Loucy (cell line): ENCODE measurements around the gene KCNN3.

Experiments
- H2AFZ ChIP-seq: fragments of 200-600 bp; sonication (generic); 2 replicates; pipeline ENCODE4 v1.6.0; 2016; ENCODE audit warnings: antibody characterized with exemption, mild to moderate bottlenecking, low read length, moderate library complexity
- H3F3A ChIP-seq: fragments of 200-600 bp; 2 replicates; pipeline ENCODE4 v1.6.0; 2016; ENCODE audit warnings: antibody characterized with exemption, low read depth, mild to moderate bottlenecking
- H3K27me3 ChIP-seq: fragments of 200-600 bp; sonication (generic); 2 replicates; pipeline ENCODE4 v1.6.1; 2014; ENCODE audit warnings: low read length, mild to moderate bottlenecking; ENCODE audit not compliant: insufficient read depth, poor library complexity, severe bottlenecking
- H3K36me3 ChIP-seq: fragments of 200-600 bp; sonication (generic); 2 replicates; pipeline ENCODE4 v1.6.1; 2016; ENCODE audit warnings: low read length; ENCODE audit not compliant: insufficient read depth
- H3K4me1 ChIP-seq: fragments of 200-600 bp; sonication (generic); 2 replicates; pipeline ENCODE4 v1.5.1; 2014; ENCODE audit warnings: low read length, mild to moderate bottlenecking; ENCODE audit not compliant: insufficient read depth, poor library complexity, severe bottlenecking
- H3K4me2 ChIP-seq: fragments of 200-600 bp; sonication (generic); 2 replicates; pipeline ENCODE4 v1.6.0; 2014; ENCODE audit warnings: antibody characterized with exemption, low read length, low read depth, mild to moderate bottlenecking; ENCODE audit not compliant: poor library complexity, severe bottlenecking
- H3K4me3 ChIP-seq: fragments of 200-600 bp; sonication (generic); 2 replicates; pipeline ENCODE4 v1.5.1; 2014; ENCODE audit warnings: low read length, mild to moderate bottlenecking, mixed read lengths; ENCODE audit not compliant: poor library complexity, severe bottlenecking
- H3K79me2 ChIP-seq: fragments of 200-600 bp; sonication (generic); 2 replicates; pipeline ENCODE4 v1.6.1; 2014; ENCODE audit warnings: low read length; ENCODE audit not compliant: insufficient read depth
- H3K9ac ChIP-seq: fragments of 200-600 bp; sonication (generic); 2 replicates; pipeline ENCODE4 v1.6.0; 2014; ENCODE audit warnings: mild to moderate bottlenecking, low read depth, low read length, moderate library complexity; ENCODE audit not compliant: poor library complexity, severe bottlenecking
- H3K9me2 ChIP-seq: fragments of 200-600 bp; sonication (generic); replicated peaks from 2 replicates; pipeline ENCODE4 v1.6.1; 2016; ENCODE audit warnings: low read depth, low read length, mixed read lengths
- H3K9me3 ChIP-seq: fragments of 200-600 bp; sonication (generic); 2 replicates; pipeline ENCODE4 v1.6.1; 2014; ENCODE audit warnings: mild to moderate bottlenecking, antibody characterized with exemption, low read length, low read depth; ENCODE audit not compliant: insufficient read depth
- H4K20me1 ChIP-seq: fragments of 200-600 bp; sonication (generic); 2 replicates; pipeline ENCODE4 v1.6.0; 2014; ENCODE audit warnings: antibody characterized with exemption, low read length, mild to moderate bottlenecking; ENCODE audit not compliant: insufficient read depth, poor library complexity, severe bottlenecking
- CTCF ChIP-seq: fragments of 200-600 bp; sonication (generic); conservative IDR thresholded peaks from 2 replicates; pipeline ENCODE4 v1.5.1; 2014; ENCODE audit warnings: mild to moderate bottlenecking, antibody characterized with exemption, low read length
- EZH2phosphoT487 ChIP-seq: fragments of 200-600 bp; IDR thresholded peaks from 2 replicates; pipeline ENCODE4 v1.6.1; 2018; ENCODE audit warnings: antibody characterized with exemption, mild to moderate bottlenecking, moderate library complexity, borderline replicate concordance

The KCNN3 gene

DNA sequence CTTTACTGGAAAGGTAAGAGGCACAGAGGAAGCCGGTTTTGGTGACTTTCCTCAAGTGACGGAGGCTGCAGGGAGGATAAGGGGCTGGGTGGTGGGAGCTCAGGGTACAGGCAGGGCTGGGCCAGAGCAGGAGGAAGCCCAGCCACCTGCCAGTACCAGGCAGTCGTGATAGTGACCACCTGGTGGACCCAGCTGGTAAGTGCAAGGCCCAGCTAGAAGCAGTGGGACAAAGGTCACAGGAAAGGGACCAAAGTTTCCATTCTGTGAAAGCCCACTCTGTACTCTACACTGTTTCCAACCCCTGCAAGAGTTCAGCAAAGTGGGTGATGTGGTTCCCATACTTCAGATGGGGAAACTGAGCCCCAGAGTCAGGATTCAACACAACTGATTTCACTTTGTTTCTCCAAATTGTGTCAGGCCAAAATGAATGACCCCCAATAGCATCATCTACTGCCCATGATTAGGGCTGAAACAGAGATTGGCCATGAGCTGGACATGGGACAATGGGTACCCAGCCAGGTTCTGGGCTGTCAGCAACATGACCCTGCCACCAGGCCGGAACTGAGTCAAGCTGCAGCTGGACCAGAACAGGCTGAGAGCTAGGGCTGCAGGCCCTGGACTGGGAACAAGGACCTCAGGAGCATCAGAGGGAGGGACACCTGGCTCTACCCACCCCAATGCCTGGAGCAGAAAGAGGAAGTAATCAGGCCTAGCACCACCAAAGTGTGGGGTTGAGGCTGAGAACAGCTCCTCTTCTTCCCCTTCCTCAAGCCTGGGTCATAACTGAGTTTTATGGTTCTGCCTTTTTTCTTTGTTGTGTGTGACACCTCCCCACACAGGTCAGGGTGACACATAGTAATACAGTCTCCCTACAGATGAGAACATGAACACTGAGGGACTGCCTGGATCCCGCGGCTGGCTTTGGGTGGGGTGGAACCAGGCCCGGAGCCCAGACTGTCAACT, 50.2 kb downstream of the KCNN3 start:
- H3K36me3 ChIP-seq = no peaks in the 10 kb centered on the region
- H3K4me1 ChIP-seq = peaks cover 18% of the 10 kb centered on the region
- no peak overlapping the region for H3K4me3 ChIP-seq
- no peak overlapping the region for H3K4me2 ChIP-seq
- no peak overlapping the region for H3K9ac ChIP-seq
- 0 out of 2 replicates have a peak overlapping the region, but pooled peaks have one; percentile 14 for H2AFZ ChIP-seq
- H3K9me3 ChIP-seq = no peaks in the 10 kb centered on the region
- H4K20me1 ChIP-seq = no peaks in the 10 kb centered on the region
- no peaks in the 10 kb centered on the region for H3K27me3 ChIP-seq
- no peaks in the 10 kb centered on the region for H3K9me2 ChIP-seq
- H3K79me2 ChIP-seq = no peaks in the 10 kb centered on the region
- TF ChIP-seq EZH2phosphoT487 = no peak
- peak; percentile 63 for TF ChIP-seq CTCF
- no peaks in the 10 kb centered on the region for H3F3A ChIP-seq

GRCh38 chr1:154818911-154819310, 51.2 kb downstream of the KCNN3 start:
- no peaks in the 10 kb centered on the region for H3K79me2 ChIP-seq
- H3F3A ChIP-seq = no peaks in the 10 kb centered on the region
- no peaks in the 10 kb centered on the region for H3K27me3 ChIP-seq
- H3K9me3 ChIP-seq = no peaks in the 10 kb centered on the region
- no peak overlapping the region for H2AFZ ChIP-seq
- no peak overlapping the region for H3K4me3 ChIP-seq
- no peaks in the 10 kb centered on the region for H3K36me3 ChIP-seq
- H4K20me1 ChIP-seq = no peaks in the 10 kb centered on the region
- H3K9ac ChIP-seq = no peak overlapping the region
- TF ChIP-seq EZH2phosphoT487 (no peak), CTCF (no peak)
- H3K4me2 ChIP-seq = no peak overlapping the region
- H3K4me1 ChIP-seq = peaks cover 18% of the 10 kb centered on the region
- H3K9me2 ChIP-seq = no peaks in the 10 kb centered on the region

DNA sequence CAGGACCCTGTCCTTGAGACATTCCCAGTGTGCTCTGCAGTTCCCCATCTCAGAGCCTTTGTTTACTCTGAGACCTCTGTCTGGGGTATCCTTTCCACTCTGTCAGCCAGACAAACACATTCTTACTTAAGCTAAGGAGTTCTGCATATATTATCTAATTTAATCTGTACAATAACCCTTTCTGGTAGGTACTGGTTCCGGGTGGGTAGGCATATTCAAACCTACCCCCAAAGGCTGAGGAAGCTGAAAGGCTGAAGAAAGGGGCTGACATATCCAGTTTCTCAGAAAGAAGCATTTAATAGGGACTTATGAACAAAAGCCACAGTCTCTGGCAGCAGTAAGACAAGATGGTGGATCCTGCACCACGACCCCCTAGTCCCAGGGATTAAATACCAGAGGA, 53.1 kb downstream of the KCNN3 start:
- Histone ChIP-seq H3K4me2 (no peak overlapping the region), H3K79me2 (no peaks in the 10 kb centered on the region), H4K20me1 (no peaks in the 10 kb centered on the region), H3K36me3 (no peaks in the 10 kb centered on the region), H3K9me2 (no peaks in the 10 kb centered on the region), H3K27me3 (no peaks in the 10 kb centered on the region), H2AFZ (no peak overlapping the region), H3K9me3 (no peaks in the 10 kb centered on the region), H3K4me1 (peaks cover 18% of the 10 kb centered on the region), H3F3A (no peaks in the 10 kb centered on the region), H3K9ac (no peak overlapping the region), H3K4me3 (no peak overlapping the region)
- no peak for TF ChIP-seq CTCF
- no peak for TF ChIP-seq EZH2phosphoT487
